GM13977 (cell line): ENCODE measurements around the gene THOP1.

Source experiments
- DNase-seq: peaks from one replicate; pipeline ENCODE4 v3.0.0; 2012; ENCODE audit warnings: low spot score
- CTCF ChIP-seq: IDR thresholded peaks from 2 replicates; pipeline ENCODE4 v1.5.1; 2012; ENCODE audit warnings: mild to moderate bottlenecking, control low read depth; ENCODE audit not compliant: insufficient read depth; ENCODE audit errors: extremely low read depth, missing control alignments
- in situ Hi-C: fragments of 300-500 bp; cut with MboI; formaldehyde crosslinking; loops from one replicate; pipeline ENCODE4 v1.12.0; 2022; ENCODE audit warnings: low sequenced_read_pairs, low pct_unique_long_range_greater_than_20kb, mixed read lengths, inconsistent platforms; ENCODE audit not compliant: unreplicated experiment

The THOP1 gene

GRCh38 chr19:2802826-2803225 lies 17.5 kb downstream of the THOP1 start:
- TF ChIP-seq CTCF, result no peak
- in situ Hi-C loops, result no loop called here
- DNase-seq, result no peak

GRCh38 chr19:2803486-2804155 lies 18.3 kb downstream of the THOP1 start:
- in situ Hi-C loops, result no loop called here
- DNase-seq, result no peak
- no peak for TF ChIP-seq CTCF

- TF ChIP-seq CTCF, result no peak
- in situ Hi-C loops, result no loop called here
- DNase-seq, result no peak
These were observed 19.1 kb downstream of the THOP1 start for GRCh38 chr19:2804156-2805004.

GRCh38 chr19:2805261-2805900 lies 20.1 kb downstream of the THOP1 start:
- TF ChIP-seq CTCF, result no peak
- no peak for DNase-seq
- in situ Hi-C loops, result no loop called here

GRCh38 chr19:2805991-2806649 lies 20.8 kb downstream of the THOP1 start:
- in situ Hi-C loops, result no loop called here
- DNase-seq, result no peak
- TF ChIP-seq CTCF, result no peak

- TF ChIP-seq CTCF, result no peak
- in situ Hi-C loops, result no loop called here
- DNase-seq, result no peak
These were observed 21.6 kb downstream of the THOP1 start for GRCh38 chr19:2806736-2807378.
